OCI-LY1 (cell line): ENCODE measurements around the gene COL25A1.

Experiments used
- CTCF ChIP-seq: fragments of 200-600 bp; sonication (generic), shearing (Covaris generic); IDR thresholded peaks from 2 replicates; pipeline ENCODE4 v1.5.1; 2017; ENCODE audit warnings: mild to moderate bottlenecking, antibody characterized with exemption, low read length, moderate library complexity, mixed read lengths
- EZH2 ChIP-seq: fragments of 200-600 bp; sonication (generic), shearing (Covaris generic); IDR thresholded peaks from 2 replicates; pipeline ENCODE4 v1.8.0; 2017; ENCODE audit warnings: borderline replicate concordance, mixed run types, mild to moderate bottlenecking, antibody characterized with exemption, low read length, moderate library complexity, mixed read lengths

GRCh38 chr4:108831886-108832285 lies 470.6 kb downstream of the COL25A1 start:
- TF ChIP-seq CTCF, result no peak
- no peak for TF ChIP-seq EZH2
